Activated CD4-positive, alpha-beta T cell treated with anti-CD3 and anti-CD28 coated beads, Interleukin-2, amount 50 U/mL, for 4 hours (primary cell): ENCODE data around the gene NHLRC1.

Experiments
- DNase-seq, 2 experiments: peaks; one replicate each; pipeline ENCODE4 v3.0.0-alpha.2; 2020

The NHLRC1 gene

DNA sequence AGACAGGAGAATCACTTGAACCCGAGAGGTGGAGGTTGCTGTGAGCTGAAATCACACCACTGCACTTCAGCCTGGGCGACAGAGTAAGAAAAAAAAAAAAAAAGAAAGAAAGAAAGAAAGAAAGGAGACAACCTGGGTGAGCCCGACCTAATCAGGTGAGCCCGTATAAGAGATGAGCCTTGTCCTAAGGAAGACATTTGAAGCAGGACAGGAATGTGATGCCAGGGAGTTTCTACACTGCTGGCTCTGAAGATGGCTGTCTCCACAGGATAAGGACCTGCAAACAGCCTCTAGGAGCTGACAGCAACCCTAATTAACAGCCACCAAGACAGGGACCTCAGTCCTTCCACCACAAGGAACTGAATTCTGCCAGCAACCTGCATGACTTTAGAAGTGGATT is 41.9 kb downstream of the NHLRC1 start:
- DNase-seq = no peak

DNA sequence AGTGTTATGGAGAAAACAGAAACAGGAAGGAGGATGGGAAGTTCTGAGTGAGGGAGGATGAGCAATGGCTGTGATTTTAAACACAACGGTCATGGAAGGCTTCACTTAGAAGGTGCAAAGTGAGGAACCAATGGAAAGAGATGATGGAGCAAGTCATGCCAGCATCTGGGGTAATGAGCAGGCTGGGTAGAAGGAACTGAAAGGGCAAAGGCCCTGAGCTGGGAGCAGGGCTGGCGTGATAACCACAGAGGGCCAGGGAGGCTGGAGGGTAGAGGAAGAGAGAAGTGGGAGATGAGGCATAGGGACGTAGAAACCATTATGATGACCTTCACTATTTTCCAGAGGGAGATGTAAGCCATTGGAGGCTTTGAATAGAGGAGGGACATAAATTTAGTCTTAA is 43.6 kb downstream of the NHLRC1 start:
- DNase-seq = no peak

DNA sequence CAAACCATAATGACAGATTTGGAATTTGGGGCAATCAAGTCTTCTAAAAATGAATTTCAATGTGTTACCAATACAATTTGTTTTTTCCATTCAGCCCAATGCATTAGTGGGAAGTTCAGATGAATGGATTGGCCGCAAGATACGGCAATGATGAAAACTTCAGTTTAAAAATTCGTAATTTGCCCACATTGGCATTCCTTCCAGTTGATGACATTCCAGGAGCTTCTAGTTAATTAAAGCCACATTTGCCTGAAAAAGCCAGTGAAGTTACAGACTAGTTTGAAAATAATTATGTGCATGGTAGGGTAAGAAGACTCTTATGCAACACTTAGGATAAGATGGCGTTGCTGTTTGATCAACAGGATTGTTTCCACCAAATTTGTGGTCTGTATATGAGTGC is 46.2 kb downstream of the NHLRC1 start:
- no peak for DNase-seq

DNA sequence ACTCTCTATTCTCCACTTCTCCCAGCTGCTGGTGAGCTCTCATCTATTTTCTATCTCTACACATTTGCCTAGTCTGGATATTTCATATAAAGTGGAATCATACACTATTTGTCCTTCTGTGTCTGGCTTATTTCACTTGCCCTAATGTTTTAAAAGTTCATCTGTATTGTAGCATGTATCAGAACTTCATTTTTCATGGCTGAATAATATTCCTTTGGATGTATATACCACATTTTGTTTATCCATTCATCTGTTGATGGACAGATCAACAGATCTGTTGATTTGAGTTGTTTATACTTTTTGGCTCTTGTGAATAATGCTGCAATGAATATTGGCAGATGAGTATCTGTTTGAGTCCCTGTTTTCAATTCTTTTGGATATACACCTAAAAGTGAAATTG is 49.6 kb downstream of the NHLRC1 start:
- no peak for DNase-seq

DNA sequence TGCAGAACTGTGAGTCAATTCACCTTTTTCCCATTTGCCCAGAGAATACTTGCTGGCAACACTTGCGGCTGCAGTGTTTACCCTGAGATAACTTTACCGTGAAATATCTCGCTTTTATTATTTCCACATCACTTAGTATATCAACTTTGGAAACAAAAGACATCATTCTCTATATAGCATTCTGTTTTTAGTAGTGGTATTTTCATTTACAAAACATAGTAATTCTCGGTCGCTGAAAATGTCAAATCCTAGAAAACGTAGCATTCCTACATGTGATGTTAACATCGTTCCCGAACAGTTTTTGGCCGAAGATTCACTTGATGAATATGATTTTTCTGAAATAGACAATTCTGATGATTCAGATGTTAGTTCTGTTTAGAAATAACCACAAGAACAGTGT is 52.0 kb downstream of the NHLRC1 start:
- DNase-seq = no peak
